ENCODE measurements around the gene BEGAIN. TPM values are rescaled to one million over a fixed set of nuclear protein-coding genes. Genes with fewer than 3 reads are reported as not detected.

BEGAIN gene
- total RNA-seq, 1 experiment from 2014 or later, result not detected

- Histone ChIP-seq H3K4me3 (no peak overlapping the region), H3K36me3 (ENCODE audit: low read depth) (no peaks in the 10 kb centered on the region), H3K9me3 (ENCODE audit: insufficient read depth, low read depth) (no peaks in the 10 kb centered on the region), H3K4me2 (no peak overlapping the region), H2AFZ (no peak overlapping the region), H3F3A (ENCODE audit: insufficient read depth, low read depth) (no peaks in the 10 kb centered on the region), H3K9me2 (ENCODE audit: insufficient read depth) (no peaks in the 10 kb centered on the region), H3K27me3 (ENCODE audit: insufficient read depth, low read depth) (peaks cover 64% of the 10 kb centered on the region), H4K20me1 (ENCODE audit: insufficient read depth) (no peaks in the 10 kb centered on the region), H3K79me2 (ENCODE audit: low read depth) (no peaks in the 10 kb centered on the region), H3K4me1 (replicated peaks; ENCODE audit: insufficient read depth) (no peaks in the 10 kb centered on the region), H3K27ac (no peak overlapping the region)
- ChIA-PET CTCF (no interaction called here), POLR2A (ENCODE audit: unreplicated experiment) (no interaction called here)
- DNase-seq, result no peak
- TF ChIP-seq EZH2 (IDR thresholded peaks at IDR 0.05; ENCODE audit: low read depth) (no peak), CTCF (conservative IDR thresholded peaks at IDR 0.05) (no peak)
- no TSS peak for BruUV-seq (replicated peaks)
- intact Hi-C loops (cut with micrococcal nuclease; ENCODE audit: unreplicated experiment), result no loop called here
Observed at GRCh38 chr14:100589760-100590469, 2.7 kb upstream of the BEGAIN start.

- Histone ChIP-seq H3K4me3 (no peak overlapping the region), H2AFZ (no peak overlapping the region), H3K27me3 (ENCODE audit: insufficient read depth, low read depth) (peaks cover 57% of the 10 kb centered on the region), H4K20me1 (ENCODE audit: insufficient read depth) (no peaks in the 10 kb centered on the region), H3K27ac (no peak overlapping the region), H3K4me1 (replicated peaks; ENCODE audit: insufficient read depth) (no peaks in the 10 kb centered on the region), H3K36me3 (ENCODE audit: low read depth) (no peaks in the 10 kb centered on the region), H3K9me3 (ENCODE audit: insufficient read depth, low read depth) (no peaks in the 10 kb centered on the region), H3K79me2 (ENCODE audit: low read depth) (no peaks in the 10 kb centered on the region), H3F3A (ENCODE audit: insufficient read depth, low read depth) (no peaks in the 10 kb centered on the region), H3K4me2 (no peak overlapping the region), H3K9me2 (ENCODE audit: insufficient read depth) (no peaks in the 10 kb centered on the region)
- TF ChIP-seq EZH2 (IDR thresholded peaks at IDR 0.05; ENCODE audit: low read depth) (no peak), CTCF (conservative IDR thresholded peaks at IDR 0.05) (no peak)
- no peak for DNase-seq
- POLR2A ChIA-PET (ENCODE audit: unreplicated experiment), result no interaction called here
- BruUV-seq (replicated peaks), result no TSS peak
- intact Hi-C loops (cut with micrococcal nuclease; ENCODE audit: unreplicated experiment), result no loop called here
- CTCF ChIA-PET, result no interaction called here
Observed at GRCh38 chr14:100589071-100589759, 2.0 kb upstream of the BEGAIN start.

- TF ChIP-seq EZH2 (IDR thresholded peaks at IDR 0.05; ENCODE audit: low read depth), result no peak
- TF ChIP-seq CTCF (conservative IDR thresholded peaks at IDR 0.05), result no peak
- no peak overlapping the region for H3K4me3 ChIP-seq
- no peaks in the 10 kb centered on the region for H3F3A ChIP-seq (ENCODE audit: insufficient read depth, low read depth)
- ChIA-PET POLR2A (ENCODE audit: unreplicated experiment) (no interaction called here), CTCF (no interaction called here)
- no peaks in the 10 kb centered on the region for H4K20me1 ChIP-seq (ENCODE audit: insufficient read depth)
- no peak overlapping the region for H3K4me2 ChIP-seq
- H3K36me3 ChIP-seq (ENCODE audit: low read depth), result no peaks in the 10 kb centered on the region
- intact Hi-C loops (cut with micrococcal nuclease; ENCODE audit: unreplicated experiment), result no loop called here
- no peaks in the 10 kb centered on the region for H3K4me1 ChIP-seq (replicated peaks; ENCODE audit: insufficient read depth)
- no peaks in the 10 kb centered on the region for H3K9me3 ChIP-seq (ENCODE audit: insufficient read depth, low read depth)
- DNase-seq, result no peak
- no peak overlapping the region for H3K27ac ChIP-seq
- no peak overlapping the region for H2AFZ ChIP-seq
- no TSS peak for BruUV-seq (replicated peaks)
- peaks cover 53% of the 10 kb centered on the region for H3K27me3 ChIP-seq (ENCODE audit: insufficient read depth, low read depth)
- H3K79me2 ChIP-seq (ENCODE audit: low read depth), result no peaks in the 10 kb centered on the region
- H3K9me2 ChIP-seq (ENCODE audit: insufficient read depth), result no peaks in the 10 kb centered on the region
Observed at GRCh38 chr14:100588671-100589070, 1.5 kb upstream of the BEGAIN start.
